NT2/D1 (cell line): ENCODE measurements around the gene MRPL49.

Experiments
- DNase-seq: peaks from one replicate; pipeline ENCODE4 v3.0.0-alpha.2; 2011; ENCODE audit warnings: low read depth, low spot score
- H3K27me3 ChIP-seq: 2 replicates; pipeline ENCODE4 v1.6.0; 2011; ENCODE audit warnings: mild to moderate bottlenecking; ENCODE audit not compliant: insufficient read length, insufficient read depth
- H3K36me3 ChIP-seq: 2 replicates; pipeline ENCODE4 v1.6.1; 2011; ENCODE audit warnings: mild to moderate bottlenecking, low read length, mixed read lengths; ENCODE audit not compliant: insufficient read depth, insufficient read length
- H3K4me1 ChIP-seq: 2 replicates; pipeline ENCODE4 v1.5.1; 2011; ENCODE audit not compliant: insufficient read depth, insufficient read length
- H3K4me3 ChIP-seq: 2 replicates; pipeline ENCODE4 v1.5.1; 2011; ENCODE audit warnings: low read depth; ENCODE audit not compliant: insufficient read length
- H3K9ac ChIP-seq: 2 replicates; pipeline ENCODE4 v1.6.0; 2011; ENCODE audit warnings: low read depth; ENCODE audit not compliant: insufficient read length
- H3K9me3 ChIP-seq: 2 replicates; pipeline ENCODE4 v1.5.1; 2011; ENCODE audit warnings: mild to moderate bottlenecking, low read length; ENCODE audit not compliant: insufficient read depth
- SUZ12 ChIP-seq: IDR thresholded peaks from 2 replicates; pipeline ENCODE4 v1.6.1; 2011; ENCODE audit not compliant: insufficient read length, insufficient read depth; ENCODE audit errors: extremely low read depth
- YY1 ChIP-seq: IDR thresholded peaks from 2 replicates; pipeline ENCODE4 v1.6.1; 2011; ENCODE audit not compliant: insufficient read length, insufficient read depth
- ZNF274 ChIP-seq: IDR thresholded peaks from 2 replicates; pipeline ENCODE4 v1.6.1; 2011; ENCODE audit warnings: mild to moderate bottlenecking, low read depth, low read length

Gene MRPL49

DNA sequence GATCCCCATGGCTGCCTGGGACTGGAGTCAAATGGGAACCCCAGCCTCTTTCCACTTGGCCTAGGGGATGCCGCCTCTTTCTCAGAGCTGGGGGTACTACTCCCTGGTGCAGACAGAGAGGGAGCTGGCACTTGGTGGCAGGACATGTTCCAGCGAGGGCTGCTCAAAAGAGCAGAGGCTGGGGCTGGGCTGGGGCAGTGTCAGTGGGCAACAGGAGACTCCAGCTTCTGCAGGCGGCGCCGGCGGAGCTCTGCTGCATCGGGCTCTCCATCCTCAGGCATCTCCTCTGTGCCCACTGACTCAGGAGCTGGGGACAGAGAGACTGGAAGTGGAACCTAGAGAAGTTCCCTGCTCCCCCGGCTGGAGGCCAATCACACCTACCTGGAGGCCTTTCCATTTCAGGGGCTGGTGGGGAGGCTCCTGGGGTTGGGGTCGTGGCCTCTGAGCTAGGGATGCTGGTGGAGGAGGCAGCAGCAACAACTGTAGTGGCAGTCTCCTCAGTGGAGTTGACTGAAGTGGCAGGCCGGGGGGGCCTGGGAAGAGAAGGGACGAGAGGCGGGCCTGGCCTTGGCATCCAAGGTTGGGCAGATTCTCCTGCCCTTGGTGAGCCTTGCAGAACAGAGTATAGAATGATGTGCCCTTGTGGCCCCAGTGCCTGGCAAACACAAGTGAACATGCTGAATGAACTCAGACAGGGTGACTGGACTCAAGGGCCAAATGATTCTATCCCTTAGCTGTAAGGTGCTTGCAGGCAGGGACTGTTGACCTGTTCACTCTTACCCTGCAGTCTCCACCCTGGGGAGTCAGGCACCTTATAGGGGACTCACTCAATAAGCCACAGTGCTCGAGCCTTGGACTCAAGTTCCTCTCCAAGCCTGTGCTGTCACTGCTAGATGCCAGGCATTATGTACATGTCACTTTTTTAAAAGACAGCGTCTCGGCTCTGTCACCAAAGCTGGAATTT lies 6.3 kb downstream of the MRPL49 start:
- no peak overlapping the region for H3K9ac ChIP-seq
- TF ChIP-seq YY1 (no peak), SUZ12 (no peak)
- H3K4me1 ChIP-seq, result peaks cover 16% of the 10 kb centered on the region

DNA sequence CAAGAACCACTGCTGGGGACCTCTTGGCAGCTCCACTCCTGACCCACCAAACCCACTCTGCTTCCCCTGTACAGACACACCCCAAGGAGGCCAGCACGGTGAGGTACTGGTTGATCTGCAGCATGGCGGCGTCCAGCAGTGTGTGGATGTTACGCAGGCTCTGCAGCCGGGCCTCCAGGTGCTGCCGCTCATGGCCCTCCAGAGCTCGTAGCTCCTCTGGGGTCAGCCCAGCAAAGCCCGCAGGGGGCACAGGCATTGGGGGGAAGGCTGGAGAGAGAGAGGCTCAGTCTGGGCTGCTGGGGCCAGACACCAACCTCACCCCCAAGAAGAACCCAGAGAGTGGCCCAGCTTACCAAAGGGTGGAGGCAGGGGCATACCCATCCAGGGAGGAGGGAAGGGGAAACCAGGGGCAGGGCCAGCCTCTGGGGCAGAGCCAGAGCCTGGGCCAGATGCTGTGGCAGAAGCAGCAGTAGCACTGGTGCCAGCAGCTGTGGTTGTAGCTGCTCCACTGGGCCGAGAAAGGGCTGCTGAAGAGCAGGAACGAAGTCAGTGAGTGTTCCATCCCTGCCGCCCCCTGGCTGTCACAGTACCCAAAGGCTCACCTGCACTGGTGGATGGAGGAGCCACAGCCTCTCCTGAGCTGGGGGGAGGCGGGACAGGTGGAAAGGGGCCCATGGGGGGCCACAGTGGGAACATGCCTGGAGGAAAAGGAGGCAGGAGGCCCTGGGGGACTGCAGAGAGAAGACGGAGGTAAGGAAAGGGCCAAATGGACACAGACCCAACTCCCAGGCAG lies 7.7 kb downstream of the MRPL49 start:
- Histone ChIP-seq H3K9me3 (no peaks in the 10 kb centered on the region), H3K4me1 (peaks cover 18% of the 10 kb centered on the region), H3K4me3 (no peak overlapping the region), H3K36me3 (peaks cover 82% of the 10 kb centered on the region), H3K9ac (no peak overlapping the region), H3K27me3 (no peaks in the 10 kb centered on the region)
- no peak for DNase-seq
- TF ChIP-seq SUZ12 (no peak), ZNF274 (no peak), YY1 (no peak)

More for the DNA sequence above, 6.3 kb downstream of the MRPL49 start:
- DNase-seq, result no peak
- no peaks in the 10 kb centered on the region for H3K27me3 ChIP-seq
- no peak overlapping the region for H3K4me3 ChIP-seq
- peaks cover 91% of the 10 kb centered on the region for H3K36me3 ChIP-seq
- H3K9me3 ChIP-seq, result no peaks in the 10 kb centered on the region

DNA sequence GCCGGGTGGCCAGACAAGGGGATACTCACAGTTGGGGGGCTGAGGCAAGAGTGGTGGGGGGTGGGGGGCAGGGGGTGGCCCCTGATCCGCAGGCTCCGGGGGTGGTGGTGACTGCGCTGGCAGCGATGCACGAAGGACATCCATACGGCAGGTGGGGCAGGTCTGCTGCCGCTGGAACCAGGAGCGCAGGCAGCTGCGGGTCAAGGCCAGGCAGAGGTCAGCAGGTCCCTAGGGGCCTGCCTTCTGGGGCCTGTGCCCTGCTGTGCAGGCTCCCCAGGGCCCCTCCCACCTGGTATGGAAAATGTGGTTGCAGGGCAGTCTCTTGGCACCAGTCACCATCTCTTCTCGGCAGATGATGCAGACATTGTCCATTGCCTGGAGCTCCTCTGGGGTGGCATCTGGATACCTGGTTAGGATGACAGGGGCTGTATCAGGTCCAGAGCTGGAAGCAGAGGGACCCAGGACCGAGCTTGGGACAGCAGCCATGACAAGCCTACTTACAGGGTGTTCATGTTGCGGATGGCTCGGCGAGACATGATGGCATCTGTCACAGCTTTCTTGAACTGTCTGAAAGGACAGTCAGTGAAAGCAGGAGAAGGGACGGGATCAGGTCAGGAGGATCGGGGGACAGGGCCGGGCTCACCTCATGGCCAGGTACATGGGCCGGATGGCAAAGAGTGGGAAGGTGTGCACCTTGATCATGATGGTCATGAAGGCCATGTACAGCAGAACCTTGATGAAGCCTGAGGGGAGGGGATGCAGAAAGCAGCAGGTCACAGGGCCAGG lies 8.7 kb downstream of the MRPL49 start:
- H3K36me3 ChIP-seq, result peaks cover 72% of the 10 kb centered on the region
- no peak overlapping the region for H3K9ac ChIP-seq

DNA sequence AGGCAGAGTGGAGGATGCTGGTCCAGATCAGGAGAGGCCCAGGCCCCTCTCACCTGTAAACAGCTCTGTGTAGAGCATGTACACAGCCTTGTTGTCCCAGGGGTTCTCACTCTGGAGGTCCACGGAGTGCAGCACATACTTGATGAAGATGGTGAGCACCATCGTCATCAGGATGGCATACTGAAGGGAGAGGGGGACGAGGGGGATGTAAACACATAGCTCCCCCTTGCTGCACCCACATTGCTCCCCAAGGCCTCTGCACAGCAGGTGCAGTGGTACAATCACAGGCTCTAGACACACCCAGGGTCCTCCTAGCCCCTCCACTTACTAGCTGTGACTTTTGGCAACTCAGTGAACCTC lies 9.3 kb downstream of the MRPL49 start:
- Histone ChIP-seq H3K4me3 (no peak overlapping the region), H3K4me1 (peaks cover 17% of the 10 kb centered on the region), H3K27me3 (no peaks in the 10 kb centered on the region), H3K36me3 (peaks cover 66% of the 10 kb centered on the region), H3K9me3 (no peaks in the 10 kb centered on the region), H3K9ac (no peak overlapping the region)
- DNase-seq, result no peak
- TF ChIP-seq SUZ12, result no peak
- TF ChIP-seq YY1, result no peak
- TF ChIP-seq ZNF274, result no peak

More for the DNA sequence above, 8.7 kb downstream of the MRPL49 start:
- H3K27me3 ChIP-seq, result no peaks in the 10 kb centered on the region
- no peak for TF ChIP-seq ZNF274
- TF ChIP-seq SUZ12, result no peak
- TF ChIP-seq YY1, result no peak
- H3K9me3 ChIP-seq, result no peaks in the 10 kb centered on the region
- peaks cover 18% of the 10 kb centered on the region for H3K4me1 ChIP-seq
- DNase-seq, result no peak
- no peak overlapping the region for H3K4me3 ChIP-seq

DNA sequence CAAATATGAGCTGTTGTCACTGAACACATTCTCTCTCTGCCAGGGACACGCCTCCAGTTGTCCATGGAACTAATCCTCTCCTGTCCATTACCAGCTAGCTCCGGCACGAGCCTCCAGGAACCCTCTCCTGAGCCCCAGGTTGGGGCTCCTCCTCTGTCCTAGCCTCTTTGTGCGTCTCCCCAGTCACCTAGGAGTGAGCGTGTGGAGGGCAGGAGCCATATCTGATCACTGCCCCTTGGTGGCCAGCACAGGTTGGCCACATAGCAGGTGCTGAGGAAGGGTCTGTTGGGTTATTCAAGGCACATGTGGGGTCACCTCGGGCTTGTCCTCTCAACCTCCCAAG lies 9.7 kb downstream of the MRPL49 start:
- no peak overlapping the region for H3K9ac ChIP-seq
- H3K36me3 ChIP-seq, result peaks cover 62% of the 10 kb centered on the region

DNA sequence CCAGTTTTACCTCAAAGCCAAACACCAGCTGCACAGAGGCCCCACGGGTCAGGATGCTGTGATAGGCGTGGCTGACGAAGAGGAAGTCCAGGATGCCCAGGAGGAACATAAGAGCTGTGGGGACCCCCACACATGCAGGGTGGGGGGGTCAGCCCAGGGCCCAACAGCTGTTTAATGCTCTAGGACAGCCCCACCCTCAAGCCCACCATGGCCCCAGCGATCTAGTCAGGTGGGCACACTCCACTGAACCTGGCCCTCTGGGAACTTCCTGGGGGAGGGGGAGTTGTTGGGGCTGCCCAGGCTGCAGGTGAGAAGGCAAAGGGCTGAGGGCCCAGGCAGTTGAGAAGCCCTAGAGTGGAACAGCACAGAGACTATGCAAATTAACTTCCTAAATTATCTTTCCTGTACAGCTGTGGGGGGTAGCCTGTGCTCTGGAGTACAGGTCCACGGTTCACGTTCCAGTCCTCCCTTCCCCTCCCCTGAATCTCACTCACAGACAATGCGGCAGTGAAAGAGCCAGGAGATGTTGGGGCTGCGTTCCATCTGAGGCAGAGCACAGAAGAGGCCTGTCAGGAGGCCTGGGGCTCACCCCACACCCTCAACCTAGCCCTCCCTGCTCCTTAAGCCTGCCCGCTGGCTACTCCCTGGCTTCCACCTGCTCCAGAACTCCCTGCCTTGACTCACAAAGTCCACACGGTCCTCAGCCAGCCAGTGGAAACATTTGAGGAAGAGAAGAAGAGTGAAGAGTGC lies 10.3 kb downstream of the MRPL49 start:
- Histone ChIP-seq H3K27me3 (no peaks in the 10 kb centered on the region), H3K4me3 (no peak overlapping the region), H3K4me1 (peaks cover 14% of the 10 kb centered on the region), H3K9ac (no peak overlapping the region), H3K9me3 (no peaks in the 10 kb centered on the region), H3K36me3 (peaks cover 56% of the 10 kb centered on the region)
- TF ChIP-seq ZNF274 (no peak), YY1 (no peak)
- DNase-seq, result no peak

More for the DNA sequence above, 9.7 kb downstream of the MRPL49 start:
- Histone ChIP-seq H3K4me3 (no peak overlapping the region), H3K4me1 (peaks cover 14% of the 10 kb centered on the region), H3K27me3 (no peaks in the 10 kb centered on the region), H3K9me3 (no peaks in the 10 kb centered on the region)
- DNase-seq, result no peak
- TF ChIP-seq ZNF274, result no peak
- no peak for TF ChIP-seq YY1
- no peak for TF ChIP-seq SUZ12
